Left ventricle myocardium superior (tissue), 1 donor: ENCODE data around the gene FBXO34. TPM values are rescaled to one million over a fixed set of nuclear protein-coding genes. Genes with fewer than 3 reads are reported as not detected.
"Not testable (repeated sequence)": the region's sequence is repeated elsewhere in the genome, so short reads cannot be mapped to it uniquely, and the experiment has no call there.

Experiments
- ATAC-seq: fragments of 200-7000 bp; cut with Tn5 transposase; one replicate; pipeline ENCODE4 v1.9.1; 2020; ENCODE audit warnings: mild to moderate bottlenecking, moderate library complexity
- DNase-seq: peaks from one replicate; pipeline ENCODE4 v3.0.0-alpha.2; 2020
- intact Hi-C: fragments of 100-400 bp; cut with micrococcal nuclease; formaldehyde crosslinking; loops from one replicate; pipeline ENCODE4 v1.11.0; 2022
- total RNA-seq: library from RNA; stranded (reverse); fragmentation: NEBNext Ultra II Directional; extraction: Animal tissue kit (Norgen Biotek cat#: 25700); gene quantifications from one replicate; pipeline ENCODE4 v1.2.1, GENCODE V29; 2021
- donor health status: DM: no; HTN: yes; CAD: no; lungs with severe emphysema.

FBXO34 gene
- total RNA-seq, 1 donor from 2014 or later, result 27.2 TPM

DNA sequence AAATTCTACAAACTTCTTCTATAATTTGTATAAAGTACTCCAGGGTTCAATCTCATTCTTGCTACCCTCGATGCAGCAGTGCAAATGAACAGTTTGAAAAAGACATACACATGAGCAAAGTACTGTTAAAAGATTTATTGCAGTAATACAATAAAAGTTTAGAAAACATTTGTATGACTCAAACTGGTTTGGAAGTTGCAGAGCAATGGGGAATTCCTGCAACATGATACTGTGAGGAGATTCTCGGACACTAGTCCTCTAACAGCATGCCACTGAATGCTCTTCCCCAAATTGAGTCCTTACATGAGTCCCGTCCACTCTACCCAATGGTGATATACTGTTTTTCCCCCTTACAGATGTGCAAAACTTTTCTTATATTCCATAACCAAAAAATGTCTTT lies 95.0 kb downstream of the FBXO34 start:
- no peak for ATAC-seq
- DNase-seq, result no peak
- intact Hi-C loops, result no loop called here

DNA sequence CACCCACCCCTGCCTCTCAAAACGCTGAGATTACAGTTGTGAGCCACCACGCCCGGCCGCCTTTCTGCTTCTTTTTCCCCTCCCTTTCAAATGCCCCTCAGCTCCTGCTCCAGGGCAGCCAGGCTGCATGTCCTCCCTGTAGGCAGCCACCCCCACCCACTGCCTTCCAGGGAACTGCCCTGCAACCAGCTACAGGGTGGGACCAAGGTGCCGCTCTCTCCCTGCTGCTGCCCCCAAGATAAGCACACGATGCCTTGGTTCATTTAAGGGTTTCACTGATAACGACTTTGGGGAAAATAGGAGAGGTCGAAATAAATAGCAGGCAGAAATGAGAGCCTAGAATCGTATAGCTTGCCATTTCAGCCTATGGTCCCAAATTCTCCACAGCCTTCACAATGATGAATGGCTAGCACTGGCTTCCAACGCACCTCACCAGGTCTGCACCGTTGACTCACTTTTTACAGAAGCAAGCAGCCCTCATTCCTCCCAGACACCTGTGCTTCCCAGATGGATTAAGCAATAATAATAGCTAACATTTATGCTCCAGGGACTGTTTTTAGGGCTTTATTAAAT lies 99.7 kb downstream of the FBXO34 start:
- ATAC-seq, result peak; percentile 24
- intact Hi-C loops, result no loop called here
- DNase-seq, result no peak

DNA sequence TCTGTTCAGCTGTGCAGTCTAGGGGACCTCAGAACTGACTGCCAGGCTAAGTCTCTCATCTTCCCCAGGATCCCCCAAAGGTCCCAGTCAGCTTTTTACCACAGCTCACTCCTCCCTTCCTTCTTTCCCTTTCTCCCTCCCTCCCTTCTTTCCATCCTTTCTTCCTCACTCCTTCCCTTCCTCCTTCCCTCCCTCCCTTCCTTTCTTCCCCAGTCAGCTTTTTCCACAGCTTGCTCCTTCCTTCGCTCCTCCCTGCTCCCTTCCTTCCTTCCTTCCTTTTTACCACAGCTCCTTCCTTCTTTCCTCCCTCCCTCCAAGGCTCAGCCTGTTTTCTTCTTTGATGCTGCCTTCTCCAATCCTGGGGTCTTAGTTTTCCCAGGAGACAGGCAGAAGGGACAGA lies 101.2 kb downstream of the FBXO34 start:
- intact Hi-C loops, result no loop called here
- ATAC-seq (no peak), DNase-seq (no peak)

DNA sequence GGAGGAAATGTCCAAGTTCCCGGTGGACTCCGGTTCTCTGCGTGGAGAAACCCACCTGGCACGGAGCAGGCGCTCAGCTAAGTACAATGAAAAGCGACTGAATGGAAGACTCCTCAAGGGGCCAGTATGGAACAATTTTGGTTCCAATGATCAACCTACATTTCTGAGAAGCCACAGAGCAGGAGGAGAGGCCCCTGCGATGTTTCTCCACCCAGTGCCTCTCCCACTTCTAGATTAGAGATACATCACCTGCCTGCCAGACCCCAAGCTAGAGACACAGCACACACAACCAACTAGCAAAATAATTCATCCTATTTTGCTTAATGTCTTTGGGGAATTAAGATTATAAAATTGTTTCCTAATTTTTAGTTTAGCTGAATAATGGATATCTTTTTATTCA lies 101.6 kb downstream of the FBXO34 start:
- DNase-seq (no peak), ATAC-seq (no peak)
- intact Hi-C loops, result no loop called here

DNA sequence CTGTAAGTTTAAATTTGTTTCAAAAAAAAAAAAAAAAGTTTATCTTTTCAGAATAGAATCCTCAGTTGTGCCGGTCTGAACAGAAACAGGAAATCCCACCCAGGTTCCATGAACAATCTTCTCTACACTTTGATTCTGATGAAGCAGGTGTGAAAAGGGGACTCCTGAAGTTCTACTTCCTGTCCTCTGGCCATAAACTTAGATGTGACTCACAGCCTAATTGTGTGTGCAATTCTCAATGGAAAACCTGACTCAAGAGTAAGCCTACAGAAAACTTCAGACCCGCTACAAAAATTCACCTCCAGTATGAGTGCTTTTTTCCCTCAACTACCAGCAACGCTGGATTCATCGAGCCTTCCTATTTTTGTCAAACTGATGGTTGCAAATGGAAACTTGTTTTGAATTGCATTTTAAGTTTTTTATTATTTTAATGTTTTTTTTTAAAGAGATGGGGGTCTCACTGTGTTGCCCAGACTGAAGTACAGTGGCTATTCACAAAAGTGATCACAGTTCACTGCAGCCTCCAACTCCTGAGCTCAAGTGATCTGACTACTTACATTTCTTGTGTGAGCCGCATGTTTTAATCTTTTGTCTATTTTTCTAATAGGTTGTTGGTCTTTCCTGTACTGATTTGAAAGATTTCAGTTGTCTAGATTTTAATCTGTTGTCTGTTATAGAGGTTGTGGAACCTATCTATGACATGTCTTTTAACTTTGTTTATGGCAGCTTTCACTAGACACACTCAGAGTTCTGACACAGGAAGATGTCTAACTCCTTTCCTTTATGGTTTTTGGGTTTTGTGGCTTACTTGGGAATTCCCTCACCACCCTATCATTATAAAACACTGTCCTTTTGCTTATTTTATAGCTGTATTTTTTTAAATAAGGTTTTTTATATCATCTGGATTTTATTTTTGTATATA lies 102.8 kb downstream of the FBXO34 start:
- intact Hi-C loops, result no loop called here
- DNase-seq (no peak), ATAC-seq (no peak)

DNA sequence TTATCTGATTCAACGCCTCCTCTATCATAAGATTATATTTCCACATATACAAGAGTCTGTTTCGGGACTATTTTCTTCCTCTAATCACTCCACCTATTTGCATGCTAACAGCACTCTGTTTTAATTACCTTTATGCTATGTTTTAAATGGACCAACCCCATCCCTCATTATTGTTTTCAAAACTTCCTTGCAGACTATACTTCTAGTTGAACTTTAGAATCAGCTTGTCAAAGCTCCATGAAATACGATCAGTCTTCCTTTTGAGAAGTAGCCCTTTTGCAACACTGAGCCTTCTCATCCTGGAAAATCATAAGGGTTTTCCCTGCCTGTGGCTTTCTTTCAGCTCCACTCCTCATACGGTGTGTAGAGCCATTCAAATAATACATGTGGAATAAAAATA lies 103.5 kb downstream of the FBXO34 start:
- DNase-seq, result no peak
- ATAC-seq, result no peak
- intact Hi-C loops, result no loop called here

DNA sequence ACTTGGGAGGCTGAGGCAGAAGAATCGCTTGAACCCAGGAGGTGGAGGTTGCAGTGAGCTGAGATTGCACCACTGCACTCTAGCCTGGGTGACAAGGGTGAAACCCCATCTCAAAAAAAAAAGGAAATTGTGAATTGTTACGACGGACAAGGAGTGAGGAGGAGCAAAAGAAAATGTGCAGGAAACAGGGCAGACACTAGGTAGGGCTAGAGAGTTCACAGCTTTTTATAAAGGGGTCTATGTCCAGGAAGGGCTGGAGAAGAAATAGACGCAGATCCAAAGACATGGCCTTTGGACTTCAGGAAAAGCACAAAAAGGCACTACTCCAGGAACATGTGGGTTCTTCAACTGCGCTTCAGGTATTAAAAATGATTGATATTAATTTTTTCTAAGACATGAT lies 106.0 kb downstream of the FBXO34 start:
- ATAC-seq, result no peak
- DNase-seq, result no peak
- intact Hi-C loops, result no loop called here

DNA sequence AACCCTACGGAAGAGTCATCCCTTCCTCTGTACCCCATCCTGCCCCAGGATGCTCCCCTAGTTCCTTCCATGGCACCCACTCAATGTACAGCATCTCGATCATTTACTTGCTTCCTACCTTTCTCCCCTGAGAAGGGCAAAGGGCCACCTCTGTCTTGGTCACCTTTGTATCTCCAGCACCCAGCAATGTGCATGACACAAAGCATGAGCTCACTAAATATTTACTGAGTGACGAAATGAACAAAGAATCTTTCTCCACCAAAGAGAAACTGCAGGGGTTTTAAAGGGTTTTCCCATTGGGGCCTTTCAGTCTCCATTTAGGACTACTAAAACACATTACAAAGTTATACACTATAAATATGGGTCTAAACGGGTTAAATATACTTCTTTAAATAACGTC lies 109.8 kb downstream of the FBXO34 start:
- DNase-seq (no peak), ATAC-seq (no peak)
- intact Hi-C loops, result no loop called here

DNA sequence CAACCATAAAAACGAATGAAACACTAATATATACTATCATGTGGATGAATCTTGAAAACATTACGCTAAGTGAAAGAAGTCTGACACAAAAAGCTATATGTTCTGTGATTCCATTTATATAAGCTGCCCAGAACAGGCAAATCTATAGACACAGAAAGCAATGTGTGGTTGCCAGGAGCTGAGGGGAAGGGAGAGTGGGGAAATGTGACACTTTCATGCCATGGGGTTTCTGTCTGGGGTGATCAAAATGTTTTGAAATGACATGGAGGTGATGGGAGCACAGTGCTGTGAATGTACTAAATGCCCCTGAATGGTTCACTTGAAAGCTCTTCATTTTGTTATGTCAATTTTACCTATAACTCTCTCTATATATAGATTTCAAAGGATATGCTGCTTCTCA lies 110.3 kb downstream of the FBXO34 start:
- ATAC-seq, result no peak
- DNase-seq, result no peak
- intact Hi-C loops, result no loop called here

DNA sequence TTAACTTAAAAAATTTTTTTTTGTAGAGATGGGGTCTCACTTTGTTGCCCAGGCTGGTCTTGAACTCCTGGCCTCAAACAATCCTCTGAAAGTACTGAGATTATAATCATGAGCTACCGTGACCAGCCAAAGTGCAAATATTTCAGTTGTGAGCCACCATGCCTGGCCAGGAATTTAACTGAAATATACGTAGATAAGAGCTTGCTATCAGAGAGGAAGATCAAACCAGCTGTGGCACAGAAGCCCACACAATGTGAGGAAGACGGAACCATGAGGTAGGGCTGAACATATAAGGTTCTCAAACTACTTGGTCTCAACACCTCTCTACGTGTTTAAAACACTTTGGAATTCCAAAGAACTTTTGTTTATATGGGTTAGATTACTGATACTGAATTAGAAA lies 111.3 kb downstream of the FBXO34 start:
- DNase-seq (no peak), ATAC-seq (no peak)
- intact Hi-C loops, result no loop called here

DNA sequence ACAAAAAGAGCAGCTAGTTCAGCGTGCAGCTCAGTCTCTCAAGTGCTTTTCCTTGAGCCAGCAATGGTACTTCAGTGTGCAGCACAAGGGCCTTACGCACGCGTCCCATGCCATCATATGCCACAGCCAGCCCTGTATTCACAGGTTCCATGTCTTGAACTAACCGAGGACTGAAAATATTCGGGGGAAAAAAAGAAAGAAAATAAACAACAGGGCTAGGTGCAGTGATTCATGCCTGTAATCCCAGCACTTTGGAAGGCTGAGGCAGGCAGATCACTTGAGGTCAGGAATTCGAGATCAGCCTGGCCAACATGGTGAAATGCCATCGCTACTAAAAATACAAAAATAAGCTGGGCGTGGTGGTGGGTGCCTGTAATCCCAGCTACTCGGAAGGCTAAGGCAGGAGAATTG lies 111.8 kb downstream of the FBXO34 start:
- DNase-seq (peak; percentile 38), ATAC-seq (peak; percentile 88)
- intact Hi-C loops, result not testable (repeated sequence)

DNA sequence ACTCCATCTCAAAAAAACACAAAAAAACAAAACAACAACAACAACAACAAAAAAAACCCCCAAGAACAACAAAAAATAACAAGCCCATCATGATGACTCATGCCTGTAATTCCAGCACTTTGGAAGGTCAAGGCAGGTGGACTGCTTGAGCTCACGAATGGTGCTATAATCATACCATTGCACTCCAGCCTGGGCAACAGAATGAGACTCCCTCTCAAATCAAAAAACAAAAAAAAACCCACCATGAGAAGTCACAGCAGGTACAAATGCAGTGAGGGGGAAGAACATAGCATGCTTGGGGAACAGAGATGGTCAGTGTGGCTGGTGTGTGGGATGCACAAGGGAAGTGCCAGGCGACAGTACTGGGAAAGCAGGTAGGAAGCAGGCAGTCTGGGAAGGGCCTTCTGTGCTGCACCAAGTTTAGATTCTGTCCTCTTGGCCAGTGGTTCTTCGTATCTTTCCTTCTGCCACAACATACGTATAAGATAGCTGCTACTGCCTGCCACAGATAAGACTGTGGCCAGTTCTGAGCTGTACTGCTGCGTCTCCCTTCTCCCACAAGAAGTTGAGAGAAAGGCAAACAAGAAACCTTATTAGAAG lies 112.4 kb downstream of the FBXO34 start:
- DNase-seq (no peak), ATAC-seq (peak; percentile 81)
- intact Hi-C loops, result no loop called here

DNA sequence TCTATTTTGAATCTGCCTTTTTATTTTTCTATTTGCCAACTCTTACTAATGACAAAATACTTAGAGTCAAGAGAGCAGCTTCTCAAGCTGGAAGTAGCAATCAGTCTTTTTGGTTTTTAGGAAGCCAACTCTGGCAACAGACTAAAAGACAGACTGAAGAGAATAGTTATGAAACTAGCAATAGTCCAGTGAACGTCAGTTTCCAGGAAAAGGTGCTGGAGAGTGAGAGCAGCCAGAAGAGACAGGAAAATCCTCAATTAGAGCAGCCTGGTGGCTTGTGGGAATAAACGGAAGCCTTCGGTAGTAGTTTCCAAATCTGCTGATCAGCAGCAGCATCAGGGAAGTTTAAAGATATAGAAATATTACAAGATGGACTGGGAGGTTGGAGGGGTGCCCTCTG lies 113.3 kb downstream of the FBXO34 start:
- ATAC-seq (peak; percentile 12), DNase-seq (no peak)
- intact Hi-C loops, result no loop called here

DNA sequence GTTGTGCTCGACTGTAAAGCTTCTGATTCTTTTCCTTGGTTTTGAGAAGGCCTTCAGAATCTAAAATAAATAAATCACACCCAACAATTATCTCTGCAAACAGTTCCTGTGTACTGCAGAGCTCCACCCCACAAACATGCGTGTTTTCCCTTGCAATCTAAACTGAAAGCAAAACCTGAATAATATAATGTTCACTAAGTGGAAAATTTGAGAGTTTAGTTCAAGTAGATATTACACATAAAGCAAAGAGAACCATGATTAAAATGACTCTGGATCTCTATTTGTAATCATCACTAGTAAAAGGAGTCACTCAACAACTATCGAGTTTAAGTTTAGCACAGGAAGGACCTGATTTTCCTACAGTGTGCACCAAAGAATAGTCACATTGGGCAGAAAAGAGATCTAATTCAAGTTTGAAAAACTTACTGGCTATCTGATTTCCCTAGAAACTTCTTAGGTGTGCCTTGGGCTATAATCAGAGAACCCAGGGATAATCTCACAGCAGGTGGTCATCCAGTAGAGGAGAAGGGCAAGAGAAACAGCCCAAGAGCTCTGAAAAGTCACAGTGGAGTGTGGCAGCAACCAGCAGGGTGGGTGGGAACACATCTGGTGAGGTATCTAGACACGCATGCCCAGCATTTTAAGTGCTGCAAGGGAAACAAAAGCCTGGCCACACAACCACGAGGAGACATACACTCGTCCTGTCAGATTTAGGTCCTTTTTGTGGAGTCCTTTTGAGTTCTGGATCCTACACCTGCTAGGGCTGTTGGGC lies 115.0 kb downstream of the FBXO34 start:
- ATAC-seq (no peak), DNase-seq (no peak)
- intact Hi-C loops, result no loop called here

DNA sequence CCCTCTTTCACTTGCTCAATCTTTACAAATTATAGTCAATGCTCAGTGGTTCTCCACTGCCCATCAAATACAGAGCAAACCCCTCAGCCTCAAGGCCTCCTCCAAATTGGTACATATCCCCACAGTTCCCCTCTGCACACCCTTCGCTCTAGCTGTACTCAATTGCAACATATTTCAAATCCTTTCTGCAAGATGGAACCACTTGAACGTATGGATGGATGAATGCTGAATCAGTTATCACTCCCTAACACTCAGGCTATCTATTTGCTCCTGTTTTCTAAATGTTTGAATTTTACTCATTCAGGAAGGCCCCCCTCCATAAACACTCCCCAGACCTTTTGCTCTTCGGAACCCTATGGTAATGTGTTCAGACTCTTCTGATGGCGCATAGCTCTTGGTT lies 115.9 kb downstream of the FBXO34 start:
- DNase-seq, result no peak
- intact Hi-C loops, result no loop called here
- ATAC-seq, result no peak

DNA sequence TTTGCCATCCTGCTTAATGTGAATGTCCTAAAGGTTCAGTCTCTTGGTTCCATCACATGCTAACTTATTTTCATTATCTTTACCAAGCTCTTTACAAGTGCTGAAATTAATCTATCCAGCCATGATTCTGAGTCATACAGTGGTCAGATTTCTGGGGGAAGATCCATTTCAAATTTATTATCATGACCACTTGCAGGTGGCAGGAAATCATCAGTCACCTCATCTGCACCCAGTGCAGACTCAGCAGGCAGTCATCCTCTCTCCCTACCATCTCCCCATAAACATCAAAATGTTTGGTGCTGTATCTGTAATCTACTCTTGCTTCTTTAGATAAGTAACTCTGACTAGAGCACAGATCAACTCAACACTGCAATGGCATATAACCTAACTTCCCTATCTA lies 116.9 kb downstream of the FBXO34 start:
- no peak for DNase-seq
- intact Hi-C loops, result no loop called here
- ATAC-seq, result no peak

DNA sequence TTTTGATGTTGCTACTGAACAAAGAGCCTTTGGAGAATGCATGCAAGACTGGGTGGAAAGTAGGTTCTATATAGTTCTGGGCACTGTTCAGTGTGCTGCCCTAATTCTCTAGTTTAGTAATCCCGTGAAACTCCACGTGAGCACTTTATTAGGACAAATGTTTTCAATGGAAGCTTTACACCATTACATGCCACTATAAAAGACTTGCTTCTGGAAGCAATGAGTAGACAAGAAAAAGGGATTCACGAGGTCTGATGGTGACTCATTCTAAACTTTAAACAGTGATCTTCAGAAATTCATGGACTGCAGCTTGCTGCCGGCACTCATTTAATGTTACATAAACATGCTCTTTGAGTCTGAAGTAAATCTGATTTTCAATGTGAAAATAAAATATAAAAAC lies 118.1 kb downstream of the FBXO34 start:
- intact Hi-C loops, result no loop called here
- DNase-seq, result no peak
- no peak for ATAC-seq

DNA sequence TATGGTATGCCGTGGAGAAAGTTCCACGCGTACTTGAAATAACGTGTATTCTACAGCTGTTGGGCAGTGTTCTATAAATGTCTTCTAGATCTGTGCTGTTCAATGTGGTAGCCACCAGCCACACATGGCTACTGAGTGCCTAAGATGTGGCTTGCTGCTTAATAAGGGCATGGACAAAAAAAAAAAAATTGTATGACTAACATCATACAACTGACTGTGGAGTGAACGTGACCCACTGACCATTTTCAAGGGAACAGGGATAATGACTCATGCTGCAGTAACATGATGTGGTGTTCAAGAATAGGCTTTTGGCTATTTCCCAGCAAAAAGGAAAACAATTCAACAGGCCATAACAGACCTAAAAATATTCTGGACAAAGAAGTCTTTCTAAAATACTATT lies 127.5 kb downstream of the FBXO34 start:
- intact Hi-C loops, result no loop called here
- no peak for DNase-seq
- peak; percentile 86 for ATAC-seq

DNA sequence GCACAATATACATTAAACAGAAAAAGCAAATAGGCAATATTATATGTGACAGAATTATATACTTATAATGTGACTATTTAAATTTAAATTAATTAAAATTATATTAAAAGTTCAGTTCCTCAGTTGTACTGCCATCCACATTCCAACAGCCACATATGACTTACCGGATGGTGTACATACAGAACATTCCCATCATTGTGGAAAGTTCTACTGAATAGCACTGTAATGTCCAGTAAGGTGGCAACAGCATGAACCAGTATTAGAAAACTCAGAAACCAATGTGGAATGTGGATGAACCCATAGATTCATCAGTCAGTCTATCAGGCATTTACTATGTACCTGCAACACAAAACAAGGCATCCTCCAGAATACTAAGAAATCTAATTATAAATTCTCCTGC lies 128.0 kb downstream of the FBXO34 start:
- DNase-seq (no peak), ATAC-seq (peak; percentile 44)
- intact Hi-C loops, result no loop called here

DNA sequence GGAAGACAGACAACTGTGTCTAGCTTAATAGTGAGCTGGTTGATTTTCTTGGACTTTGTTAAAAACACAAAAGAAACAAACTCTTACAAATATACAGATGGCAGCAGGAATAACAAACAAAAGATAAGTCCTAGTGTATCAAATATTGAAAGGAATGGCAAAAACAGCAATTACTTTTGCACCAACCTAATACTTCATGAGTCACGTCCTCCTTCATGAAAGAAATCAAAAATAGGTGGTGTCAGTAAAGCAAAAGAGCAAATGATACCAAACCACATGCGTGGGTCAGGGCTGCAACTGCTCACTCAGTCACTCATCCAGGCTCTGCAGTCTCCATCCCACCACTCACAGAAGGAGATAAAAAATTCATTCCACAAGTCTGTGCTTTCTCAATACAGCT lies 128.6 kb downstream of the FBXO34 start:
- ATAC-seq, result peak; percentile 39
- intact Hi-C loops, result no loop called here

More for the DNA sequence above, 128.6 kb downstream of the FBXO34 start:
- DNase-seq, result no peak
